Tibial nerve (tissue), 3 donors: Measurements from ENCODE around the gene ARHGAP36.

ENCODE experiments used
- CTCF ChIP-seq, 5 experiments: fragments of 200-600 bp in 3 of 5; fragments of 450-650 bp in 2 of 5; sonication (generic) in 3 of 5; IDR thresholded peaks; one replicate each; pipeline ENCODE4 v1.5.1; 2016 to 2019; ENCODE audit warnings: antibody characterized with exemption in 5 of 5, mild to moderate bottlenecking in 3 of 5, moderate library complexity in 2 of 5
- POLR2A ChIP-seq, 2 donors: fragments of 450-650 bp; IDR thresholded peaks; one replicate each; pipeline ENCODE4 v1.6.1; 2017; ENCODE audit warnings: antibody characterized with exemption in 2 of 2, mild to moderate bottlenecking in 2 of 2, moderate library complexity in 2 of 2

GRCh38 chrX:131067216-131067615, 9.1 kb downstream of the ARHGAP36 start:
- TF ChIP-seq CTCF (IDR thresholded peaks at IDR 0.05): no peak
- TF ChIP-seq POLR2A (IDR thresholded peaks at IDR 0.05): no peak
